Activated CD8-positive, alpha-beta memory T cell treated with anti-CD3 and anti-CD28 coated beads for 4 hours (primary cell): Measurements from ENCODE around the gene TMEM60.
A peak's percentile ranks its signal among the peaks of the same experiment; 100 is the strongest.
"Not testable (repeated sequence)": the region's sequence is repeated elsewhere in the genome, so short reads cannot be mapped to it uniquely, and the experiment has no call there.

Experiments
- DNase-seq, 2 donors: peaks; one replicate each; pipeline ENCODE4 v3.0.0-alpha.2; 2020; ENCODE audit warnings: low read depth in 2 of 2

TMEM60 gene

GRCh38 chr7:77798394-77799077, at the start of gene TMEM60, which contains the start of gene PHTF2:
TMEM60 (minus strand) TSS chr7:77798434; CDS start chr7:77794373, 4,061 bp downstream.
PHTF2 (plus strand) TSS chr7:77798773.
- DNase-seq: peak; percentile 83 to 89

GRCh38 chr7:77846317-77847092, 48.3 kb upstream of the TMEM60 start:
- no peak for DNase-seq

- no peak for DNase-seq
Measured at GRCh38 chr7:77843194-77843593, 45.0 kb upstream of the TMEM60 start.

GRCh38 chr7:77839919-77840318, 41.7 kb upstream of the TMEM60 start:
- no peak for DNase-seq

GRCh38 chr7:77838929-77839491, 40.8 kb upstream of the TMEM60 start:
- no peak for DNase-seq

- no peak for DNase-seq
Measured at GRCh38 chr7:77837966-77838365, 39.7 kb upstream of the TMEM60 start.

- no peak for DNase-seq
Measured at GRCh38 chr7:77837275-77837674, 39.0 kb upstream of the TMEM60 start.

GRCh38 chr7:77836425-77836824, 38.2 kb upstream of the TMEM60 start:
- DNase-seq: not testable (repeated sequence)

GRCh38 chr7:77833136-77833535, 34.9 kb upstream of the TMEM60 start:
- no peak for DNase-seq

GRCh38 chr7:77831953-77832352, 33.7 kb upstream of the TMEM60 start:
- DNase-seq: no peak

GRCh38 chr7:77831481-77831880, 33.2 kb upstream of the TMEM60 start:
- no peak for DNase-seq

GRCh38 chr7:77830649-77831355, 32.6 kb upstream of the TMEM60 start:
- no peak for DNase-seq

- DNase-seq: no peak
Measured at GRCh38 chr7:77827999-77828398, 29.8 kb upstream of the TMEM60 start.

GRCh38 chr7:77826300-77826699, 28.1 kb upstream of the TMEM60 start:
- no peak for DNase-seq

GRCh38 chr7:77825131-77825530, 26.9 kb upstream of the TMEM60 start:
- no peak for DNase-seq

GRCh38 chr7:77824636-77825035, 26.4 kb upstream of the TMEM60 start:
- DNase-seq: no peak

GRCh38 chr7:77823787-77824186, 25.6 kb upstream of the TMEM60 start:
- no peak for DNase-seq

GRCh38 chr7:77822269-77822668, 24.0 kb upstream of the TMEM60 start:
- DNase-seq: no peak

GRCh38 chr7:77820967-77821366, 22.7 kb upstream of the TMEM60 start:
- DNase-seq: no peak

GRCh38 chr7:77819021-77819420, 20.8 kb upstream of the TMEM60 start:
- DNase-seq: no peak

GRCh38 chr7:77813180-77813579, 14.9 kb upstream of the TMEM60 start:
- no peak for DNase-seq

- DNase-seq: no peak
Measured at GRCh38 chr7:77812290-77812685, 14.1 kb upstream of the TMEM60 start.
